Esophagus squamous epithelium (tissue), 4 donors: ENCODE results near the gene NCBP1.
"Not testable (repeated sequence)": the region's sequence is repeated elsewhere in the genome, so short reads cannot be mapped to it uniquely, and the experiment has no call there.

ENCODE experiments used
- CTCF ChIP-seq, 6 experiments: fragments of 450-650 bp in 4 of 6; fragments of 200-600 bp in 2 of 6; sonication (generic) in 2 of 6; IDR thresholded peaks; one replicate each; pipeline ENCODE4 v1.5.1; 2016 to 2019; ENCODE audit warnings: antibody characterized with exemption in 6 of 6, mild to moderate bottlenecking in 4 of 6, moderate library complexity in 4 of 6
- POLR2A ChIP-seq, 4 donors: fragments of 450-650 bp; IDR thresholded peaks; one replicate each; pipeline ENCODE4 v1.6.1; 2017; ENCODE audit warnings: antibody characterized with exemption in 4 of 4, mild to moderate bottlenecking in 4 of 4, moderate library complexity in 3 of 4

GRCh38 chr9:97586909-97587308, 46.7 kb upstream of the NCBP1 start:
- not testable (repeated sequence) for TF ChIP-seq CTCF, POLR2A (IDR thresholded peaks at IDR 0.05)
